HEK293 (cell line): Measurements from ENCODE around the gene CEP295NL.

Experiments
- CTCF ChIA-PET: fragments of 350-600 bp; formaldehyde crosslinking; extraction: SDS; loops from one replicate; lab custom pipeline; 2021; ENCODE audit warnings: antibody characterized with exemption; lab: Yijun Ruan, JAX
- POLR2A ChIA-PET: fragments of 300-600 bp; formaldehyde crosslinking; extraction: SDS; loops from one replicate; lab custom pipeline; 2020; ENCODE audit warnings: antibody characterized with exemption, inconsistent platforms; lab: Yijun Ruan, JAX
- H3K27ac ChIP-seq: fragments of 200-500 bp; sonication (Bioruptor generic); 2 replicates; pipeline ENCODE4 v1.5.1; 2014; ENCODE audit warnings: low read depth, low read length, control low read depth, inconsistent platforms; ENCODE audit errors: extremely low read depth
- H3K36me3 ChIP-seq, 2 experiments: fragments of 200-500 bp in 1 of 2; sonication (Bioruptor generic) in 1 of 2; 1 replicate in 1 of 2; 2 replicates in 1 of 2; pipeline ENCODE4 v1.5.1; 2014 to 2017; ENCODE audit warnings: inconsistent platforms in 2 of 2, low read length in 2 of 2; ENCODE audit not compliant: control insufficient read depth in 2 of 2, insufficient read depth in 1 of 2
- H3K4me1 ChIP-seq: fragments of 200-500 bp; sonication (Bioruptor generic); 2 replicates; pipeline ENCODE4 v1.5.1; 2014; ENCODE audit warnings: mild to moderate bottlenecking, low read length, inconsistent platforms; ENCODE audit not compliant: control insufficient read depth, insufficient read depth
- H3K4me3 ChIP-seq: 2 replicates; pipeline ENCODE4 v1.5.1; 2011; ENCODE audit warnings: low read depth, mild to moderate bottlenecking, control low read depth, low read length, moderate library complexity
- H3K9me3 ChIP-seq: fragments of 200-500 bp; sonication (Bioruptor generic); 2 replicates; pipeline ENCODE4 v1.5.1; 2014; ENCODE audit warnings: low read depth, low read length, inconsistent platforms; ENCODE audit not compliant: control insufficient read depth, insufficient read depth
- BCL11A ChIP-seq: fragments of 450-650 bp; formaldehyde crosslinking; IDR thresholded peaks from 2 replicates; pipeline ENCODE4 v1.5.1; 2016; ENCODE audit warnings: low read depth, missing biosample characterization, missing genetic modification characterization
- EGR2 ChIP-seq: fragments of 450-650 bp; formaldehyde crosslinking; IDR thresholded peaks from 2 replicates; pipeline ENCODE4 v1.5.1; 2016; ENCODE audit warnings: low read depth, missing biosample characterization, missing genetic modification characterization
- GLIS1 ChIP-seq: fragments of 450-650 bp; formaldehyde crosslinking; IDR thresholded peaks from 2 replicates; pipeline ENCODE4 v1.5.1; 2016; ENCODE audit warnings: missing biosample characterization, missing genetic modification characterization
- HOXC10 ChIP-seq: sonication (generic); formaldehyde crosslinking; IDR thresholded peaks from 2 replicates; pipeline ENCODE4 v1.8.1; 2023; ENCODE audit warnings: mild to moderate bottlenecking, missing genetic modification reagents
- KLF16 ChIP-seq: fragments of 450-650 bp; formaldehyde crosslinking; IDR thresholded peaks from 2 replicates; pipeline ENCODE4 v1.5.1; 2017; ENCODE audit warnings: missing biosample characterization, missing genetic modification characterization
- MEIS1 ChIP-seq: sonication (generic); formaldehyde crosslinking; IDR thresholded peaks from 2 replicates; pipeline ENCODE4 v1.8.1; 2022; ENCODE audit warnings: missing genetic modification reagents, mild to moderate bottlenecking, borderline replicate concordance
- ZBTB7A ChIP-seq: fragments of 450-650 bp; formaldehyde crosslinking; IDR thresholded peaks from 2 replicates; pipeline ENCODE4 v1.5.1; 2016; ENCODE audit warnings: low read depth, missing biosample characterization, missing genetic modification characterization
- ZFHX2 ChIP-seq: fragments of 450-650 bp; formaldehyde crosslinking; conservative IDR thresholded peaks from 2 replicates; pipeline ENCODE4 v1.5.1; 2016; ENCODE audit warnings: missing biosample characterization, missing genetic modification characterization
- ZNF138 ChIP-seq: fragments of 450-650 bp; formaldehyde crosslinking; IDR thresholded peaks from 2 replicates; pipeline ENCODE4 v1.5.1; 2016; ENCODE audit warnings: missing biosample characterization, missing genetic modification characterization, borderline replicate concordance
- ZNF174 ChIP-seq: fragments of 450-650 bp; formaldehyde crosslinking; IDR thresholded peaks from 2 replicates; pipeline ENCODE4 v1.5.0; 2017; ENCODE audit warnings: missing biosample characterization, mild to moderate bottlenecking, missing genetic modification characterization
- ZNF202 ChIP-seq: fragments of 450-650 bp; formaldehyde crosslinking; IDR thresholded peaks from 2 replicates; pipeline ENCODE4 v1.5.1; 2016; ENCODE audit warnings: missing biosample characterization, missing genetic modification characterization, borderline replicate concordance
- ZNF26 ChIP-seq: fragments of 450-650 bp; formaldehyde crosslinking; IDR thresholded peaks from 2 replicates; pipeline ENCODE4 v1.5.1; 2016; ENCODE audit warnings: missing biosample characterization, missing genetic modification characterization
- ZNF274 ChIP-seq, 2 experiments: fragments of 200-500 bp in 1 of 2; fragments of 450-650 bp in 1 of 2; sonication (Bioruptor generic) in 1 of 2; formaldehyde crosslinking in 1 of 2; IDR thresholded peaks; 2 replicates each; pipeline versions ENCODE4 v1.5.1 to v1.6.1; 2014 to 2016; ENCODE audit warnings: borderline replicate concordance in 1 of 2, inconsistent platforms in 1 of 2, low read length in 1 of 2, missing biosample characterization in 1 of 2, missing genetic modification characterization in 1 of 2
- ZNF433 ChIP-seq: fragments of 450-650 bp; formaldehyde crosslinking; IDR thresholded peaks from 2 replicates; pipeline ENCODE4 v1.5.1; 2016; ENCODE audit warnings: missing biosample characterization, missing genetic modification characterization, low read depth
- ZNF521 ChIP-seq: fragments of 450-650 bp; formaldehyde crosslinking; IDR thresholded peaks from 2 replicates; pipeline ENCODE4 v1.5.1; 2017; ENCODE audit warnings: missing biosample characterization, mild to moderate bottlenecking, missing genetic modification characterization
- ZNF529 ChIP-seq: fragments of 450-650 bp; formaldehyde crosslinking; IDR thresholded peaks from 2 replicates; pipeline ENCODE4 v1.5.1; 2017; ENCODE audit warnings: missing genetic modification characterization, missing biosample characterization; ENCODE audit not compliant: insufficient replicate concordance
- ZNF596 ChIP-seq: fragments of 450-650 bp; IDR thresholded peaks from 2 replicates; pipeline ENCODE4 v1.5.0; 2018; ENCODE audit warnings: missing biosample characterization, mild to moderate bottlenecking, missing genetic modification characterization, moderate library complexity
- ZNF658 ChIP-seq: fragments of 450-650 bp; formaldehyde crosslinking; IDR thresholded peaks from 2 replicates; pipeline ENCODE4; 2016; ENCODE audit warnings: missing biosample characterization, missing genetic modification characterization
- ZNF768 ChIP-seq: fragments of 450-650 bp; formaldehyde crosslinking; IDR thresholded peaks from 2 replicates; pipeline ENCODE4 v1.5.1; 2018; ENCODE audit warnings: missing biosample characterization, mild to moderate bottlenecking, missing genetic modification characterization
- ZNF785 ChIP-seq: fragments of 450-650 bp; formaldehyde crosslinking; IDR thresholded peaks from 2 replicates; pipeline ENCODE4 v1.5.1; 2016; ENCODE audit warnings: missing biosample characterization, missing genetic modification characterization
- ZNF791 ChIP-seq: fragments of 450-650 bp; formaldehyde crosslinking; IDR thresholded peaks from 2 replicates; pipeline ENCODE4 v1.5.1; 2016; ENCODE audit warnings: missing biosample characterization, missing genetic modification characterization
- ZNF830 ChIP-seq: fragments of 450-650 bp; IDR thresholded peaks from 2 replicates; pipeline ENCODE4 v1.5.0; 2018; ENCODE audit warnings: missing biosample characterization, missing genetic modification characterization, low read depth, mild to moderate bottlenecking, moderate library complexity
- ZSCAN16 ChIP-seq: fragments of 450-650 bp; formaldehyde crosslinking; IDR thresholded peaks from 2 replicates; pipeline ENCODE4 v1.5.1; 2016; ENCODE audit warnings: missing biosample characterization, missing genetic modification characterization
- ZSCAN30 ChIP-seq: fragments of 450-650 bp; IDR thresholded peaks from 2 replicates; pipeline ENCODE4 v1.5.1; 2018; ENCODE audit warnings: missing biosample characterization, mild to moderate bottlenecking, missing genetic modification characterization, moderate library complexity
- TF ChIP-seq, protein P1 (sequence below): fragments of 450-650 bp; formaldehyde crosslinking; conservative IDR thresholded peaks from 2 replicates; pipeline ENCODE4 v1.5.1; 2016; ENCODE audit warnings: low read depth, missing biosample characterization, missing genetic modification characterization
- TF ChIP-seq, protein P2 (sequence below): fragments of 450-650 bp; formaldehyde crosslinking; optimal IDR thresholded peaks from 2 replicates; pipeline ENCODE3; 2016; ENCODE audit warnings: missing biosample characterization, mild to moderate bottlenecking, missing genetic modification characterization

CEP295NL gene

GRCh38 chr17:78895322-78895721 is 7.7 kb downstream of the CEP295NL start (continued):
- TF ChIP-seq ZNF785 (tag by site-specific recombination): no peak

- ChIA-PET POLR2A (interaction anchor here (1.0 kb wide), 1 partner anchor 30 kb away, joined by 3 read pairs; no protein-coding TSS in a partner anchor), CTCF (interaction anchor here (1.1 kb wide), 1 partner anchor 500 kb away, joined by 3 read pairs; no protein-coding TSS in a partner anchor)
- Histone ChIP-seq H3K4me3 (no peak overlapping the region), H3K27ac (no peak overlapping the region), H3K9me3 (no peaks in the 10 kb centered on the region), H3K36me3 (peaks cover 0 to 7% of the 10 kb centered on the region in 2 experiments; a peak in 2 of 3 replicates), H3K4me1 (no peaks in the 10 kb centered on the region)
- no peak for TF ChIP-seq ZNF174 (tag by site-specific recombination)
- TF ChIP-seq HOXC10 (CRISPR knock-in tag): no peak
- no peak for TF ChIP-seq ZNF138 (tag by site-specific recombination)
- no peak for TF ChIP-seq ZBTB7A
- no peak for TF ChIP-seq ZNF596 (tag by site-specific recombination)
- TF ChIP-seq ZNF768: no peak
- no peak for TF ChIP-seq ZNF521 (tag by site-specific recombination)
- no peak for TF ChIP-seq ZSCAN30 (tag by site-specific recombination)
- no peak for TF ChIP-seq GLIS1 (tag by site-specific recombination)
- TF ChIP-seq, protein P1, sequence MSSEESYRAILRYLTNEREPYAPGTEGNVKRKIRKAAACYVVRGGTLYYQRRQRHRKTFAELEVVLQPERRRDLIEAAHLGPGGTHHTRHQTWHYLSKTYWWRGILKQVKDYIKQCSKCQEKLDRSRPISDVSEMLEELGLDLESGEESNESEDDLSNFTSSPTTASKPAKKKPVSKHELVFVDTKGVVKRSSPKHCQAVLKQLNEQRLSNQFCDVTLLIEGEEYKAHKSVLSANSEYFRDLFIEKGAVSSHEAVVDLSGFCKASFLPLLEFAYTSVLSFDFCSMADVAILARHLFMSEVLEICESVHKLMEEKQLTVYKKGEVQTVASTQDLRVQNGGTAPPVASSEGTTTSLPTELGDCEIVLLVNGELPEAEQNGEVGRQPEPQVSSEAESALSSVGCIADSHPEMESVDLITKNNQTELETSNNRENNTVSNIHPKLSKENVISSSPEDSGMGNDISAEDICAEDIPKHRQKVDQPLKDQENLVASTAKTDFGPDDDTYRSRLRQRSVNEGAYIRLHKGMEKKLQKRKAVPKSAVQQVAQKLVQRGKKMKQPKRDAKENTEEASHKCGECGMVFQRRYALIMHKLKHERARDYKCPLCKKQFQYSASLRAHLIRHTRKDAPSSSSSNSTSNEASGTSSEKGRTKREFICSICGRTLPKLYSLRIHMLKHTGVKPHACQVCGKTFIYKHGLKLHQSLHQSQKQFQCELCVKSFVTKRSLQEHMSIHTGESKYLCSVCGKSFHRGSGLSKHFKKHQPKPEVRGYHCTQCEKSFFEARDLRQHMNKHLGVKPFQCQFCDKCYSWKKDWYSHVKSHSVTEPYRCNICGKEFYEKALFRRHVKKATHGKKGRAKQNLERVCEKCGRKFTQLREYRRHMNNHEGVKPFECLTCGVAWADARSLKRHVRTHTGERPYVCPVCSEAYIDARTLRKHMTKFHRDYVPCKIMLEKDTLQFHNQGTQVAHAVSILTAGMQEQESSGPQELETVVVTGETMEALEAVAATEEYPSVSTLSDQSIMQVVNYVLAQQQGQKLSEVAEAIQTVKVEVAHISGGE (tag by site-specific recombination): no peak
- TF ChIP-seq ZNF433 (tag by site-specific recombination): no peak
- TF ChIP-seq ZNF202 (tag by site-specific recombination): no peak
- TF ChIP-seq KLF16 (tag by site-specific recombination): no peak
- TF ChIP-seq ZNF274 (IDR thresholded peaks at IDR 0.05; ENCODE audit: low read length): no peak
- no peak for TF ChIP-seq ZNF274 (tag by site-specific recombination; IDR thresholded peaks at IDR 0.05; ENCODE audit: borderline replicate concordance)
- TF ChIP-seq, protein P2, sequence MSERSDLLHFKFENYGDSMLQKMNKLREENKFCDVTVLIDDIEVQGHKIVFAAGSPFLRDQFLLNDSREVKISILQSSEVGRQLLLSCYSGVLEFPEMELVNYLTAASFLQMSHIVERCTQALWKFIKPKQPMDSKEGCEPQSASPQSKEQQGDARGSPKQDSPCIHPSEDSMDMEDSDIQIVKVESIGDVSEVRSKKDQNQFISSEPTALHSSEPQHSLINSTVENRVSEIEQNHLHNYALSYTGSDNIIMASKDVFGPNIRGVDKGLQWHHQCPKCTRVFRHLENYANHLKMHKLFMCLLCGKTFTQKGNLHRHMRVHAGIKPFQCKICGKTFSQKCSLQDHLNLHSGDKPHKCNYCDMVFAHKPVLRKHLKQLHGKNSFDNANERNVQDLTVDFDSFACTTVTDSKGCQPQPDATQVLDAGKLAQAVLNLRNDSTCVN (tag by site-specific recombination): no peak
- TF ChIP-seq ZSCAN16: no peak
- TF ChIP-seq MEIS1 (CRISPR knock-in tag): no peak
- TF ChIP-seq ZFHX2 (tag by site-specific recombination): no peak
- TF ChIP-seq ZNF830 (tag by site-specific recombination): no peak
Measured at GRCh38 chr17:78893684-78894083, 9.3 kb downstream of the CEP295NL start.

DNA sequence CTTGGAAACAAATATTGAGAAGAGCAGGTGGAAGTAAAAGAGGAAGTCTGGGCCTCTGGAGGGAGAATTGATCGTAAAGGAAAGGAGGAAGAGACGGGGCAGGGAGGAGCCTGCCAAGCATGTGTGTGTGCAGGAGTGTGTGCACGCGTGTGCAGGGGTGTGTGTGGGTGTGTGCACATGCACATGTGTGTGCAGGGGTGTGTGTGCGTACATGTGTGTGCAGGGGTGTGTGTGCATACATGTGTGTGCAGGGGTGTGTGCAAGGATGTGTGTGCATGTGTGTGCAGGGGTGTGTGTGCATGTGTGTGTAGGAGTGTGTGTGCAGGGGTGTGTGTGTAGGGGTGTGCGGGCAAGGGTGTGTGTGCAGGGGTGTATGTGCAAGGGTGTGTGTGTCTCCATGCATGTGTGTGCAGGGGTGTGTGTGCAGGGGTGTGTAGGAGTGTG is 10.0 kb downstream of the CEP295NL start:
- Histone ChIP-seq H3K27ac (no peak overlapping the region), H3K9me3 (no peaks in the 10 kb centered on the region), H3K36me3 (peaks cover 0 to 7% of the 10 kb centered on the region in 2 experiments; a peak in 2 of 3 replicates), H3K4me3 (no peak overlapping the region), H3K4me1 (no peaks in the 10 kb centered on the region)
- CTCF ChIA-PET: interaction anchor here (1.1 kb wide), 1 partner anchor 500 kb away, joined by 3 read pairs; no protein-coding TSS in a partner anchor
- POLR2A ChIA-PET: interaction anchor here (1.0 kb wide), 1 partner anchor 31 kb away, joined by 3 read pairs; no protein-coding TSS in a partner anchor
- TF ChIP-seq EGR2 (tag by site-specific recombination): peak; percentile 82
- no peak for TF ChIP-seq ZNF791
- TF ChIP-seq ZNF26 (tag by site-specific recombination): no peak
- TF ChIP-seq ZNF138 (tag by site-specific recombination): no peak
- TF ChIP-seq ZNF658: 0 out of 2 replicates have a peak, but pooled peaks have one; percentile 39
- no peak for TF ChIP-seq BCL11A (tag by site-specific recombination)
- no peak for TF ChIP-seq ZNF529 (tag by site-specific recombination)
